GM12892 (cell line): Measurements from ENCODE around the gene TPD52L1.

Experiments
- POLR2A ChIP-seq: IDR thresholded peaks from 2 replicates; pipeline ENCODE4 v1.6.1; 2011; ENCODE audit warnings: low read depth, low read length, control low read depth
- POLR2AphosphoS5 ChIP-seq: IDR thresholded peaks from 2 replicates; pipeline ENCODE4 v1.6.1; 2011; ENCODE audit warnings: low read depth, low read length, control low read depth

- no peak for TF ChIP-seq POLR2A
- TF ChIP-seq POLR2AphosphoS5: no peak
These were observed 118.0 kb downstream of the TPD52L1 start for GRCh38 chr6:125271486-125272159.
